H9 (cell line): Measurements from ENCODE around the gene HMOX2. TPM values are rescaled to one million over a fixed set of nuclear protein-coding genes. Genes with fewer than 3 reads are reported as not detected.

Experiments
- DNase-seq: peaks from one replicate; pipeline ENCODE4 v3.0.0-alpha.2; 2017
- H2AFZ ChIP-seq: one replicate; pipeline ENCODE4 v1.6.1; 2013; ENCODE audit warnings: mild to moderate bottlenecking, low read length, control low read depth, moderate library complexity
- H2AK5ac ChIP-seq: 2 replicates; pipeline ENCODE4 v1.6.1; 2013; ENCODE audit warnings: low read length, control low read depth, mixed read lengths; ENCODE audit not compliant: insufficient read length
- H2BK120ac ChIP-seq: one replicate; pipeline ENCODE4 v1.6.1; 2013; ENCODE audit warnings: low read depth, mild to moderate bottlenecking, low read length, control low read depth, inconsistent platforms; ENCODE audit not compliant: poor library complexity, severe bottlenecking
- H2BK12ac ChIP-seq: 2 replicates; pipeline ENCODE4 v1.6.1; 2013; ENCODE audit warnings: low read length, control low read depth, mixed read lengths, low read depth; ENCODE audit not compliant: insufficient read length
- H2BK15ac ChIP-seq: 2 replicates; pipeline ENCODE4 v1.6.1; 2013; ENCODE audit warnings: low read depth, low read length, control low read depth
- H2BK20ac ChIP-seq: one replicate; pipeline ENCODE4 v1.6.1; 2013; ENCODE audit warnings: low read depth, mild to moderate bottlenecking, low read length, control low read depth, inconsistent platforms; ENCODE audit not compliant: poor library complexity, severe bottlenecking
- H2BK5ac ChIP-seq: 2 replicates; pipeline ENCODE4 v1.6.1; 2013; ENCODE audit warnings: low read length, control low read depth, mixed read lengths; ENCODE audit not compliant: insufficient read length
- H3K14ac ChIP-seq: 2 replicates; pipeline ENCODE4 v1.6.1; 2013; ENCODE audit warnings: low read length, control low read depth; ENCODE audit not compliant: insufficient read depth
- H3K18ac ChIP-seq: 2 replicates; pipeline ENCODE4 v1.6.1; 2013; ENCODE audit warnings: low read depth, mild to moderate bottlenecking, mixed read lengths, low read length, control low read depth; ENCODE audit not compliant: insufficient read length
- H3K23ac ChIP-seq: 2 replicates; pipeline ENCODE4 v1.6.1; 2013; ENCODE audit warnings: low read length, control low read depth, mixed read lengths, low read depth; ENCODE audit not compliant: insufficient read length
- H3K23me2 ChIP-seq: 2 replicates; pipeline ENCODE4 v1.6.1; 2013; ENCODE audit warnings: low read depth, mild to moderate bottlenecking, mixed read lengths, low read length, control low read depth; ENCODE audit not compliant: insufficient read length, poor library complexity, severe bottlenecking
- H3K27ac ChIP-seq: 2 replicates; pipeline ENCODE4 v1.5.1; 2013; ENCODE audit warnings: low read length, control low read depth, mixed read lengths, low read depth; ENCODE audit not compliant: insufficient read length
- H3K27me3 ChIP-seq: 2 replicates; pipeline ENCODE4 v1.6.1; 2013; ENCODE audit warnings: low read length, control low read depth, inconsistent platforms; ENCODE audit not compliant: insufficient read depth
- H3K4ac ChIP-seq: 2 replicates; pipeline ENCODE4 v1.6.1; 2013; ENCODE audit warnings: low read depth, mild to moderate bottlenecking, control low read depth, inconsistent platforms, low read length, moderate library complexity
- H3K4me1 ChIP-seq: 2 replicates; pipeline ENCODE4 v1.6.1; 2013; ENCODE audit warnings: low read length, control low read depth, inconsistent platforms; ENCODE audit not compliant: insufficient read depth
- H3K4me2 ChIP-seq: 2 replicates; pipeline ENCODE4 v1.6.1; 2013; ENCODE audit warnings: low read length, control low read depth, mixed read lengths; ENCODE audit not compliant: insufficient read length, insufficient read depth
- H3K56ac ChIP-seq: 2 replicates; pipeline ENCODE4 v1.6.1; 2013; ENCODE audit warnings: low read depth, mild to moderate bottlenecking, mixed read lengths, low read length, control low read depth; ENCODE audit not compliant: insufficient read length
- H3K79me1 ChIP-seq: 2 replicates; pipeline ENCODE4 v1.6.1; 2013; ENCODE audit warnings: low read depth, mild to moderate bottlenecking, moderate library complexity, low read length, control low read depth, inconsistent platforms; ENCODE audit not compliant: insufficient read depth, poor library complexity, severe bottlenecking
- H3K79me2 ChIP-seq: 2 replicates; pipeline ENCODE4 v1.6.1; 2013; ENCODE audit warnings: low read length, control low read depth, inconsistent platforms; ENCODE audit not compliant: insufficient read depth
- H3K9ac ChIP-seq: 2 replicates; pipeline ENCODE4 v1.6.1; 2013; ENCODE audit warnings: low read length, control low read depth, mixed read lengths; ENCODE audit not compliant: insufficient read length; ENCODE audit errors: extremely low read depth
- H3K9me3 ChIP-seq: one replicate; pipeline ENCODE4 v1.6.1; 2013; ENCODE audit warnings: low read depth, low read length, inconsistent platforms; ENCODE audit not compliant: control insufficient read depth
- H3T11ph ChIP-seq: one replicate; pipeline ENCODE4 v1.6.1; 2013; ENCODE audit warnings: mild to moderate bottlenecking, low read length, control low read depth, inconsistent platforms
- H4K20me1 ChIP-seq: one replicate; pipeline ENCODE4 v1.6.1; 2013; ENCODE audit not compliant: control insufficient read depth, insufficient read length, insufficient read depth
- H4K5ac ChIP-seq: 2 replicates; pipeline ENCODE4 v1.6.1; 2013; ENCODE audit warnings: low read depth, mild to moderate bottlenecking, mixed read lengths, low read length, control low read depth; ENCODE audit not compliant: insufficient read length
- H4K8ac ChIP-seq: replicated peaks from 2 replicates; pipeline ENCODE4 v1.6.1; 2013; ENCODE audit warnings: low read length, control low read depth, mixed read lengths, low read depth; ENCODE audit not compliant: insufficient read length
- H4K91ac ChIP-seq: 2 replicates; pipeline ENCODE4 v1.6.1; 2013; ENCODE audit warnings: low read depth, mild to moderate bottlenecking, moderate library complexity, mixed read lengths, low read length, control low read depth; ENCODE audit not compliant: insufficient read length
- H3K27ac Mint-ChIP-seq, 3 experiments: 2 replicates in 2 of 3; 3 replicates in 1 of 3; pipeline ENCODE4 v1.8.0; 2020 to 2021; ENCODE audit warnings: mixed read lengths in 3 of 3, mild to moderate bottlenecking in 1 of 3, moderate library complexity in 1 of 3
- H3K27me3 Mint-ChIP-seq: 2 replicates; pipeline ENCODE4 v1.8.0; 2021; ENCODE audit warnings: low read depth, mild to moderate bottlenecking, moderate library complexity, mixed read lengths
- H3K36me3 Mint-ChIP-seq, 3 experiments: 2 replicates in 2 of 3; 3 replicates in 1 of 3; pipeline ENCODE4 v1.8.0; 2020 to 2021; ENCODE audit warnings: low read depth in 3 of 3, mixed read lengths in 3 of 3; ENCODE audit not compliant: insufficient read depth in 1 of 3
- H3K4me1 Mint-ChIP-seq, 2 experiments: 2 replicates each; pipeline ENCODE4 v1.8.0; 2020; ENCODE audit warnings: mixed read lengths in 2 of 2
- H3K4me3 Mint-ChIP-seq, 2 experiments: 2 replicates in 1 of 2; 3 replicates in 1 of 2; pipeline ENCODE4 v1.8.0; 2020 to 2021; ENCODE audit warnings: mild to moderate bottlenecking in 2 of 2, mixed read lengths in 2 of 2, moderate library complexity in 1 of 2
- H3K9me3 Mint-ChIP-seq, 2 experiments: 2 replicates in 1 of 2; 3 replicates in 1 of 2; pipeline ENCODE4 v1.8.0; 2020; ENCODE audit warnings: mild to moderate bottlenecking in 2 of 2, mixed read lengths in 2 of 2, moderate library complexity in 1 of 2
- CTCF ChIP-seq: fragments of 200-600 bp; sonication (generic); conservative IDR thresholded peaks from 3 replicates; pipeline ENCODE4 v1.8.0; 2021; ENCODE audit warnings: antibody characterized with exemption, mild to moderate bottlenecking
- WGBS: extraction: QIAGEN DNeasy Blood & Tissue Kit; methylation state at CpG from one replicate; pipeline ENCODE4 v1.1.7; 2013; ENCODE audit warnings: missing lambda C conversion rate, low lambda C conversion rate, mixed read lengths; ENCODE audit not compliant: insufficient read length; ENCODE audit errors: extremely low coverage; 5-methylcytosine and 5-hydroxymethylcytosine counted together
- total RNA-seq: library from RNA; stranded (reverse); gene quantifications from 2 replicates; pipeline ENCODE4 v1.2.1, GENCODE V29; 2021

The HMOX2 gene
- total RNA-seq, 1 experiment from 2014 or later = 44.4 TPM

- peaks cover 10 to 14% of the 10 kb centered on the region in 2 experiments for H3K9me3 Mint-ChIP-seq
- no peak overlapping the region for H3K56ac ChIP-seq
- H3K27ac Mint-ChIP-seq = no peak overlapping the region
Observed at GRCh38 chr16:4472880-4473279, 3.3 kb upstream of the HMOX2 start.

More at GRCh38 chr16:4472880-4473279, 3.3 kb upstream of the HMOX2 start:
- Histone ChIP-seq H4K91ac (no peak overlapping the region), H3K9me3 (no peaks in the 10 kb centered on the region), H4K20me1 (no peaks in the 10 kb centered on the region), H3K27ac (no peak overlapping the region), H3K14ac (no peak overlapping the region), H3K23me2 (peaks cover 12% of the 10 kb centered on the region), H2BK12ac (no peak overlapping the region), H3K79me2 (no peaks in the 10 kb centered on the region; the same call in 1 of the 2 replicates), H3K23ac (no peak overlapping the region), H3K79me1 (no peaks in the 10 kb centered on the region), H3K9ac (no peak overlapping the region), H2BK5ac (no peak overlapping the region), H3K4ac (no peak overlapping the region), H2BK20ac (no peak overlapping the region), H3K4me2 (no peak overlapping the region), H3K27me3 (no peaks in the 10 kb centered on the region), H4K5ac (no peak overlapping the region), H2AK5ac (no peak overlapping the region), H2AFZ (no peak overlapping the region), H2BK15ac (no peak overlapping the region), H2BK120ac (no peak overlapping the region), H4K8ac (no peak overlapping the region), H3T11ph (no peak overlapping the region), H3K18ac (no peak overlapping the region), H3K4me1 (no peaks in the 10 kb centered on the region; the same call in 1 of the 2 replicates)
- Mint-ChIP-seq H3K36me3 (peaks cover 15 to 38% (median 33%) of the 10 kb centered on the region in 3 experiments), H3K27me3 (peaks cover 10% of the 10 kb centered on the region), H3K4me1 (peaks cover 16 to 20% of the 10 kb centered on the region in 2 experiments), H3K4me3 (peak overlapping the region; percentile 74 to 81)
- TF ChIP-seq CTCF = no peak
- WGBS = no CpG with 5 or more reads among the region's 4 CpGs
- DNase-seq = no peak
